ENCODE results near the gene PNMA8C. TPM values are rescaled to one million over a fixed set of nuclear protein-coding genes. Genes with fewer than 3 reads are reported as not detected.
A peak's percentile ranks its signal among the peaks of the same experiment; 100 is the strongest.

The PNMA8C gene
- polyA plus RNA-seq, 1 of the 3 experiments (the other 2 are of a cell fraction), result 1.3 TPM

- CTCF ChIA-PET, result interaction anchor here (1.1 to 3.6 kb wide), 4 partner anchors 25 to 103 kb away, joined by 3 to 16 read pairs (median 9); no protein-coding TSS in a partner anchor
These were observed 2.7 kb downstream of the PNMA8C start for GRCh38 chr19:46426035-46426505.

GRCh38 chr19:46423188-46423587 lies 5.5 kb downstream of the PNMA8C start:
- no peaks in the 10 kb centered on the region for H3K36me3 ChIP-seq (replicated peaks in 1 of 2; ENCODE audit: control insufficient read depth in 1 of 2, insufficient read depth in 2 of 2, low read length in 1 of 2)
- H3K27me3 ChIP-seq (ENCODE audit: insufficient read depth), result no peaks in the 10 kb centered on the region
- no peak overlapping the region for H3K27ac ChIP-seq (ENCODE audit: low read depth in 2 of 2, low read length in 1 of 2)
- H3K79me2 ChIP-seq (ENCODE audit: insufficient read depth), result no peaks in the 10 kb centered on the region
- no peaks in the 10 kb centered on the region for H3F3A ChIP-seq (replicated peaks; ENCODE audit: insufficient read depth)
- H3K4me1 ChIP-seq (ENCODE audit: control insufficient read depth in 1 of 2, insufficient read depth in 2 of 2, low read depth in 1 of 2, low read length in 1 of 2), result peaks cover 0 to 18% of the 10 kb centered on the region in 2 experiments; a peak in 2 of 4 replicates
- TF ChIP-seq IRF3 (IDR thresholded peaks at IDR 0.05; ENCODE audit: low read depth, low read length) (no peak), JUND (IDR thresholded peaks at IDR 0.05) (no peak), CHD2 (IDR thresholded peaks at IDR 0.05; ENCODE audit: low read length, partially characterized antibody) (no peak), FOSL2 (IDR thresholded peaks at IDR 0.05; ENCODE audit: borderline replicate concordance, low read depth) (no peak)
- DNase-seq, result no peak
- H3K4me3 ChIP-seq (ENCODE audit: low read depth in 2 of 2, low read length in 1 of 2), result no peak overlapping the region
- H3K9me3 ChIP-seq, result no peaks in the 10 kb centered on the region
- H3K4me2 ChIP-seq, result no peak overlapping the region
- no peaks in the 10 kb centered on the region for H3K9me2 ChIP-seq
- CTCF ChIA-PET, result interaction anchor here (1.9 kb wide), 1 partner anchor 64 kb away, joined by 6 read pairs; no protein-coding TSS in a partner anchor
- no peak overlapping the region for H3K9ac ChIP-seq
- WGBS (ENCODE audit: low lambda C conversion rate), result 59% methylated on average over 5 of the region's 5 CpGs
- H4K20me1 ChIP-seq (ENCODE audit: insufficient read depth), result no peaks in the 10 kb centered on the region
- POLR2A ChIA-PET, result no interaction called here
- H2AFZ ChIP-seq (ENCODE audit: low read depth), result no peak overlapping the region

More at GRCh38 chr19:46426035-46426505, 2.7 kb downstream of the PNMA8C start:
- peak overlapping the region; percentile 90; the same call in 1 of the 2 replicates for H2AFZ ChIP-seq (ENCODE audit: low read depth)
- peak overlapping the region; percentile 45; the same call in 1 of the 2 replicates for H3K9ac ChIP-seq
- no peaks in the 10 kb centered on the region for H4K20me1 ChIP-seq (ENCODE audit: insufficient read depth)
- H3K9me3 ChIP-seq, result no peaks in the 10 kb centered on the region
- no peaks in the 10 kb centered on the region for H3K9me2 ChIP-seq
- H3K27me3 ChIP-seq (ENCODE audit: insufficient read depth), result no peaks in the 10 kb centered on the region
- H3K79me2 ChIP-seq (ENCODE audit: insufficient read depth), result no peaks in the 10 kb centered on the region
- H3K4me1 ChIP-seq (ENCODE audit: control insufficient read depth in 1 of 2, insufficient read depth in 2 of 2, low read depth in 1 of 2, low read length in 1 of 2), result peaks cover 0 to 19% of the 10 kb centered on the region in 2 experiments; a peak in 2 of 4 replicates
- TF ChIP-seq FOSL2 (IDR thresholded peaks at IDR 0.05; ENCODE audit: borderline replicate concordance, low read depth) (no peak), YY1 (IDR thresholded peaks at IDR 0.05; ENCODE audit: low read depth) (no peak), TAF1 (IDR thresholded peaks at IDR 0.05; ENCODE audit: borderline replicate concordance, low read depth, low read length) (no peak), GATA2 (CRISPR knock-in tag; IDR thresholded peaks at IDR 0.05) (no peak), CHD2 (IDR thresholded peaks at IDR 0.05; ENCODE audit: low read length, partially characterized antibody) (no peak)
- WGBS (ENCODE audit: low lambda C conversion rate), result 65% methylated on average over 10 of the region's 10 CpGs
- H3K4me3 ChIP-seq (ENCODE audit: low read depth in 2 of 2, low read length in 1 of 2), result peak overlapping the region; percentile 62 to 66
- H3K36me3 ChIP-seq (replicated peaks in 1 of 2; ENCODE audit: control insufficient read depth in 1 of 2, insufficient read depth in 2 of 2, low read length in 1 of 2), result no peaks in the 10 kb centered on the region
- peak overlapping the region; percentile 75 for H3K4me2 ChIP-seq
- POLR2A ChIA-PET, result no interaction called here
- no peak overlapping the region for H3K27ac ChIP-seq (ENCODE audit: low read depth in 2 of 2, low read length in 1 of 2)
- H3F3A ChIP-seq (replicated peaks; ENCODE audit: insufficient read depth), result no peaks in the 10 kb centered on the region
- DNase-seq, result no peak

GRCh38 chr19:46422344-46422743 lies 6.4 kb downstream of the PNMA8C start:
- H3K4me2 ChIP-seq, result no peak overlapping the region
- H3K27me3 ChIP-seq (ENCODE audit: insufficient read depth), result no peaks in the 10 kb centered on the region
- H3K4me3 ChIP-seq (ENCODE audit: low read depth in 2 of 2, low read length in 1 of 2), result no peak overlapping the region
- H3K9ac ChIP-seq, result no peak overlapping the region
- H3K4me1 ChIP-seq (ENCODE audit: control insufficient read depth in 1 of 2, insufficient read depth in 2 of 2, low read depth in 1 of 2, low read length in 1 of 2), result peaks cover 0 to 9% of the 10 kb centered on the region in 2 experiments; a peak in 2 of 4 replicates
- no peak overlapping the region for H3K27ac ChIP-seq (ENCODE audit: low read depth in 2 of 2, low read length in 1 of 2)
- ChIA-PET CTCF (interaction anchor here (0.9 kb wide), 1 partner anchor 27 kb away, joined by 3 read pairs; no protein-coding TSS in a partner anchor), POLR2A (no interaction called here)
- WGBS (ENCODE audit: low lambda C conversion rate), result 60% methylated on average over 2 of the region's 2 CpGs
- no peaks in the 10 kb centered on the region for H3K9me2 ChIP-seq
- no peaks in the 10 kb centered on the region for H4K20me1 ChIP-seq (ENCODE audit: insufficient read depth)
- no peaks in the 10 kb centered on the region for H3F3A ChIP-seq (replicated peaks; ENCODE audit: insufficient read depth)
- no peak overlapping the region for H2AFZ ChIP-seq (ENCODE audit: low read depth)
- H3K9me3 ChIP-seq, result no peaks in the 10 kb centered on the region
- H3K36me3 ChIP-seq (replicated peaks in 1 of 2; ENCODE audit: control insufficient read depth in 1 of 2, insufficient read depth in 2 of 2, low read length in 1 of 2), result no peaks in the 10 kb centered on the region
- H3K79me2 ChIP-seq (ENCODE audit: insufficient read depth), result no peaks in the 10 kb centered on the region
- no peak for DNase-seq
- TF ChIP-seq EZH2phosphoT487 (IDR thresholded peaks at IDR 0.05; ENCODE audit: borderline replicate concordance, low read depth) (no peak), RCOR1 (IDR thresholded peaks at IDR 0.05; ENCODE audit: low read length) (no peak), USF1 (IDR thresholded peaks at IDR 0.05; ENCODE audit: borderline replicate concordance, low read depth) (no peak), FOXJ3 (CRISPR knock-in tag; IDR thresholded peaks at IDR 0.05) (no peak), FOSL2 (IDR thresholded peaks at IDR 0.05; ENCODE audit: borderline replicate concordance, low read depth) (no peak), TAF1 (IDR thresholded peaks at IDR 0.05; ENCODE audit: borderline replicate concordance, low read depth, low read length) (no peak), REST (IDR thresholded peaks at IDR 0.05; ENCODE audit: low read depth, low read length) (no peak), USF2 (IDR thresholded peaks at IDR 0.05; ENCODE audit: borderline replicate concordance, low read depth, low read length) (no peak)

All from SK-N-SH (cell line).